Measurements from ENCODE around the gene RMI2.

Gene RMI2

GRCh38 chr16:11329071-11329491, 16.2 kb upstream of the RMI2 start:
- DNase-seq, result no peak

GRCh38 chr16:11329891-11330290, 15.4 kb upstream of the RMI2 start:
- DNase-seq, result no peak

GRCh38 chr16:11330526-11331237, 14.6 kb upstream of the RMI2 start:
- no peak for DNase-seq

GRCh38 chr16:11331967-11332366, 13.3 kb upstream of the RMI2 start:
- DNase-seq, result no peak

- no peak for DNase-seq
Measured at GRCh38 chr16:11333010-11333409, 12.2 kb upstream of the RMI2 start.

GRCh38 chr16:11333702-11334101, 11.6 kb upstream of the RMI2 start:
- no peak for DNase-seq

- no peak for DNase-seq
Measured at GRCh38 chr16:11334831-11335404, 10.3 kb upstream of the RMI2 start.

DNA sequence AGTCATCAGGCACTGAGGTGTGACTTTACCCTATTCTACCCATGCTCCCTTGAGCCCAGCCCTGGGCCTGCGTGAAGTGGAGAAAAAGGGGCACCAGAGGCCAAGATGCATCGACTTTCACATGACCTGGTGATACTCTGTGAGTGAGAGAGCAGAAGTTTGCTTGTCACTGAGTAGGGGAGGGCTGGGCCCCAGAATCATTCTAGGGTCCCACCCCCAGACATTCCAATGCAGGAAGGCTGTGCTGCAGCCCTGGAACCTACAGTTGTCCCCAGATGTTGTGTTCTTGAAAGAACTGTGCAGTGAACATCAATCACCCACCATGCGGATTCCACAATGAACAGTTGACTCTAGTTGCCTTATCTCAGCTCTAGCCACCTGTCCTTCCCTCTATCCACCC, 6.2 kb upstream of the RMI2 start:
- no peak for DNase-seq

GRCh38 chr16:11340710-11341109, 4.5 kb upstream of the RMI2 start:
- DNase-seq, result no peak

- DNase-seq, result no peak
Measured at GRCh38 chr16:11341371-11341770, 3.9 kb upstream of the RMI2 start.

GRCh38 chr16:11342021-11342855, 3.0 kb upstream of the RMI2 start:
- no peak for DNase-seq

- no peak for DNase-seq
Measured at GRCh38 chr16:11346700-11347319, 1.6 kb downstream of the RMI2 start.

DNA sequence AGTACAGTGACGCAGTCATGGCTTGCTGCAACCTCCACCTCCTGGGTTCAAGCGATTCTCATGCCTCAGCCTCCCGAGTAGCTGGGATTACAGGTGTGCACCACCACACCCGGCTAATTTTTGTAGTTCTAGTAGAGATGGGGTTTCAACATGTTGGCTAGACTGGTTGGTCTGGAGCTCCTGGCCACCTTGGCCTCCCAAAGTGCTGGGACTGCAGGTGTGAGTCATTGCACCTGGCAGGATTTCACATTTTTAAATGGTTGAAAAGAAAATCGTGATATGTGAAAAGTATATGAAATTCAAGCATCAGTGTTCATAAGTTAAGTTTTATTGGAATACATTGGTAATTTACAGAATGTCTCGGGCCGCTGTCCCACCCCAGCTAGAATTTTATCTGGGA, 2.6 kb downstream of the RMI2 start:
- no peak for DNase-seq

DNA sequence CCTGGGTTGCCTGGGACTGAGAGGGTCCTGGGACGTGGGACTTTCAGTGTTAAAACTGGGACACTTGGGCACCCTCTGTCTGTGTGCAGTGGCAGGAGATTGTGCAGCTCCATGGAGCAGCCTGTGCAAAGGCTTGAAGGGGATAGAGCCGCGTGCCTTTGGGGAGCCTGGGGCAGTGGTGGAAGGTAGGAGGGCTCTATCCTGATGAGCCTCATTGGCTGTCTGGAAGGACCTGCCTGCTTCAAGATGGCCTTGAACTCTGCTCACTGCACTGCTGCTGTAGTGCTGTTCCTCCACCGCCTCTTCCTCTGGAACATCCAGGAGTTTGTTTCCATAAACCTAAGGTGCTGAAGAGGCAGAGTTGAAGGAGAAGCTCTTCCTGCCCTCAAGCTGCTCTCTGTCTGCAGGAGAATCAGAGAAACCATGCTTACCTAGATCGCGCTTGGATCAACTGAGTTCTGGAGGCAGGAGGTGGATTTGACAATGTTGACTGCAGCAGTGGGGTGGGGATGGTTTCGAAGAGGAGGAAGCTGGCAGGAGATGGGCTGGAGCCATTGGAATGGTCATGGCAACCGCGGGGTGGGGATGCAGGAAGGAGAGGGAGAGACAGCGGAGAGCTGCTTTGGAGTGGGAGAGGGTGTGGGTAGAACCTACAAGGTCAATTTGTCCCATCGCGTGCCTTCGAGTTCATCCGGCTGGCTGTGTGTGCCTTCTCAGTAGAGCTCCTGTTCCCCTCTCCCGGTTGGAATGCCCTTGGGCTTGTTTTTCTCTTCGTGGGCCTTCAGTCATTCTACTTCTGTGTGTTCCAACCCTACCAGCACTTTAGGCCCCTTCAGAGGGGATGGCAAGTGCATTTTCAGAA, 3.7 kb downstream of the RMI2 start:
- DNase-seq, result no peak

DNA sequence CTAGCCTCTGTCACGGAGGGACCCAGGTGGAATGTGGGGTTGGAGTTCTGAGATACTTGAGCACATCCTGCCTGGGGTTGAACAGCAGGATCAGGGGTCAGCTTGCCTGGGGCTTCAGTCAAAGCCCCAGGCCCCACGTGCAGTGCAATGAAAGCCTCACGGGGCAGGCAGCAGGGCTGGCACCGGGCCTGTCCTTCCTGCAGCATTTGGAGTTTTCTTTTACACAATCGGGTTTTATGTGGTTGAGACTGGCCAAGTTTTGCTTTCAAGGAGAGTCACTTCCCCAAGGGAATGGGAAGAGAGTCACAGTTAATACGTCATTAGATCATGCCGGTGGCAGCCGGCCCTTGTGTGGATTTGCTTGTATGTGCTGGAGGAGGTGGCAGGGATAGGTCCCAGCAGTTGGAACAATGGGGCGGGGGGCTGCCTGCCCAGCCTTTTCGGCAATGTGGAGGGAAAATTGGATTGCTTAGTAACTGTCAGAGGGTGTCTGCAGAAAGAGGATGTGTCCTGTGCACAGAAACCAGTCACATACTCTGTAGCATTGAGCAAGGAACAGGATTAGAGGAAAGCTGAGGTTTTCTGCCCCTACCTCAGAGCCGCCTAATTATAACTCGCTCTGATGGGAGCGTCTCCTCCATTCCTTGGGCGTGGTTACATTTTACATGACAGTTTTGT, 4.5 kb downstream of the RMI2 start:
- DNase-seq, result no peak

- no peak for DNase-seq
Measured at GRCh38 chr16:11350519-11350918, 5.3 kb downstream of the RMI2 start.

DNA sequence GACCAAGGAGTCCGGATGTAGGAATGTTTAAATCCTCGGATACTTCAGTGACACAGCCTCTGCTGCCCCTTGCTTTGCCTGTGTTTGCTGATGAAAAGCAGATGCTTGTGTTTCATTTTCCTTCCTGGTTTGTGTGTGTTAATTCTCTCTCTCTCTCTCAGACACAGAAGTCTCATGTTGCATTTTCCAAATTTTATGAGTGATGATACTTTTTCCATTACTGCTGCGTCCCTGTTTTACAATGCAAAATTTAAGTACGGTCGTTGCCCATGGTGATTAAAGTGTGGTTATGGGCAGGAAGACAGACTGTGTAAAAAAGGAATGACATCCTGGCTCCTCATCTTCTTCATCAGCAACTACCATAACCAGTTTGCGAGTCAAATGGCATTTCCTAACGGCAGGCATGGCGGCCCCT, 5.7 kb downstream of the RMI2 start:
- DNase-seq, result no peak

DNA sequence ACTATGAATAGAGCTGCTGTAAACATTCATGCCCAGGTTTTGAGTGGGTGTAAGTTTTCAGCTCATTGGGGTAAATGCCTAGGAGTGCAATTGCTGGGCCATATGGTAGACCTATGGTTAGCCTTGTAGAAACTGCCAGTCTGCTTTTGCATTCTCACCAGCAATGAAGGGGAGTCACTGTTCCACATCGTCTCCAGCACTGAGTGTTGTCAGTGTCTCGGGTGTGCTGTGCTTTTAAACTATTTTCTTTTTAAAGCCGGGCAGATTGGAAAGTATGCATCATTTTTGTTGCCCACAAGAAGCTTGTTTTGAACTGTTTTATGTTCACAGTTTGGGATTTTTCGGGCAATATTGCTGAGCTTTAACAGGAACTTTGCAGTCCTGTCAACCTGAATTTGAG, 7.9 kb downstream of the RMI2 start:
- no peak for DNase-seq

GRCh38 chr16:11354407-11354732, 9.1 kb downstream of the RMI2 start:
- DNase-seq, result no peak

DNA sequence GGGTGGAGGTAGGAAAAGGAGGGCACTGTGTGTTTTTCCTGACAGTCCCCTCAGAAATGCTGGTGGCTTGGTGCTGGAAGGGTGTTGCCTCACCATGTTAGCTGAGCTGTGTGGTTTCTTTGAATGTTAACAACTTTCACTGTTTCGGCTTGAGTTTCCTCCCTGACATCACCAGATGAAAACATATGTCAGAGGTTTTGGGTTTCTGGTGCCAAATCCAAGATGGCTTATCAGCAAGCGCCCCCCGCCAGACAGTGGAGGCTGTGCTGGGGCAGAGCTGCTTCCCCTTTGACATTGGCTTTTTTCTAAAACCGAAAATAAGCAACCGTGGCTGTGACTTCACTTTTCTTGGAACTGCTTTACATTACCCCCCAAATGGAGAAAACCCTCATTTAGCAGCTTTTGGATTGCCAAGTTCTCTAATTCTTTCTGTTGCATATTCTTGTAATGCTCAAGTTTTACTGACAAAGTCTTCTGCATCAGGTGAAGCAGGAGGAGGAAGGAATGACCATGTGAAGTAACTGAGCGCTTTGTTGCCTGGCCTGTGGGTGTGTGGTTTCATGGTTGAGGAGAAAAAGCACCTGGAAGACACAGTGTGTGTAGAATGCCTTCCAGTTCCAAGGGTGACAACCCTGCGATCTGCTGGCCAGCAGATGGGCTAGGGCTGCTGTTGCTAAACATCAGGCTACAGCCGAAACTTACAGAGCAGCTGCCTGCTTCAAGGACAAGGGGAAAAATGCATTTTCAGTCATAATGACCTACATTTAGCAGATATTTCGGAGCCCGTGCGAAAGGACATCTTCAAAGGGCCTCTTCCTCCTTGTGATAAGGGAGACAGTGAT, 9.7 kb downstream of the RMI2 start:
- DNase-seq, result no peak

DNA sequence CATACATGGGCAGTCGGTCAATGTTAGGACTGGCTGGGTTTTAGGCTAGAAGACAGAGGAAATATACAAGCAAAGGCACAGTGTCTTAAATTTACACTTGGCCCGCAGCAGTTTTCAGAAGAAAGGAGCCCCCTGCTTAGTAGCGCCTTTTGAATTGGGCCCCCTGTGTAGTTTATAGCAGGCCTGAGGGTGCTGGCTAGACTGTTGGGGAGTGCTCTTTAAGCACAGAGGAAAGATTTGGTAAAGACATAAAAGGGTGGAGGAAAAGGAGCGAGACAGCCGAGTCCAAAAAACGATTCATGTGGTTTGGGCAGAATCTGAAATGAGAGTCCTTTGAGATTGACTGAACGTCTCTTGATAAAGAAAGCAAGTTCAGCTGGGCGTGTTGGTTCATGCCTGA, 10.6 kb downstream of the RMI2 start:
- no peak for DNase-seq
